ENCODE measurements around the gene ALDH16A1.

The ALDH16A1 gene

GRCh38 chr19:49430172-49430677, 22.8 kb upstream of the ALDH16A1 start:
- DNase-seq (ENCODE audit: low read depth) = no peak
- H3K4me3 ChIP-seq (ENCODE audit: low read length) = no peak overlapping the region
- no peak for TF ChIP-seq CTCF (IDR thresholded peaks at IDR 0.05; ENCODE audit: insufficient read depth, low read depth, low read length, missing control alignments)

- TF ChIP-seq CTCF (IDR thresholded peaks at IDR 0.05; ENCODE audit: insufficient read depth, low read depth, low read length, missing control alignments) = peak; percentile 24
- DNase-seq (ENCODE audit: low read depth) = no peak
- H3K4me3 ChIP-seq (ENCODE audit: low read length) = no peak overlapping the region
Measured at GRCh38 chr19:49430678-49431329, 22.2 kb upstream of the ALDH16A1 start.

- H3K4me3 ChIP-seq (ENCODE audit: low read length) = no peak overlapping the region
- no peak for DNase-seq (ENCODE audit: low read depth)
- TF ChIP-seq CTCF (IDR thresholded peaks at IDR 0.05; ENCODE audit: insufficient read depth, low read depth, low read length, missing control alignments) = no peak
Measured at GRCh38 chr19:49431330-49431749, 21.7 kb upstream of the ALDH16A1 start.

- no peak for TF ChIP-seq CTCF (IDR thresholded peaks at IDR 0.05; ENCODE audit: insufficient read depth, low read depth, low read length, missing control alignments)
- no peak overlapping the region for H3K4me3 ChIP-seq (ENCODE audit: low read length)
Measured at GRCh38 chr19:49432141-49433073, 20.6 kb upstream of the ALDH16A1 start.

GRCh38 chr19:49433240-49433901, 19.7 kb upstream of the ALDH16A1 start:
- no peak for DNase-seq (ENCODE audit: low read depth)
- H3K4me3 ChIP-seq (ENCODE audit: low read length) = no peak overlapping the region
- TF ChIP-seq CTCF (IDR thresholded peaks at IDR 0.05; ENCODE audit: insufficient read depth, low read depth, low read length, missing control alignments) = no peak

More at GRCh38 chr19:49432141-49433073, 20.6 kb upstream of the ALDH16A1 start:
- DNase-seq (ENCODE audit: low read depth) = peak; percentile 41

- H3K4me3 ChIP-seq (ENCODE audit: low read length) = no peak overlapping the region
- TF ChIP-seq CTCF (IDR thresholded peaks at IDR 0.05; ENCODE audit: insufficient read depth, low read depth, low read length, missing control alignments) = no peak
- no peak for DNase-seq (ENCODE audit: low read depth)
Measured at GRCh38 chr19:49434907-49435583, 18.0 kb upstream of the ALDH16A1 start.
